ENCODE measurements around the gene PDGFA. TPM values are rescaled to one million over a fixed set of nuclear protein-coding genes. Genes with fewer than 3 reads are reported as not detected.
"Not testable (repeated sequence)": the region's sequence is repeated elsewhere in the genome, so short reads cannot be mapped to it uniquely, and the experiment has no call there.

Gene PDGFA
- total RNA-seq, 3 donors from 2014 or later (not counting 1 experiment from before 2014, with no cell fraction given) = 0.86 to 2.0 (median 1.5) TPM

GRCh38 chr7:552868-553635 is 33.4 kb upstream of the PDGFA start:
- Mint-ChIP-seq H3K4me3 (no peak overlapping the region), H3K27ac (no peak overlapping the region), H3K36me3 (no peaks in the 10 kb centered on the region), H3K4me1 (no peaks in the 10 kb centered on the region), H3K9me3 (no peaks in the 10 kb centered on the region), H3K27me3 (ENCODE audit: low read depth in 2 of 2) (no peaks in the 10 kb centered on the region)
- WGBS (ENCODE audit: insufficient coverage) = 92% methylated on average over 44 of the region's 44 CpGs
- ATAC-seq (no peak), DNase-seq (no peak)
- H3K36me3 ChIP-seq (ENCODE audit: control insufficient read depth, insufficient read depth, low read length) = no peaks in the 10 kb centered on the region
- no peak for TF ChIP-seq CTCF (IDR thresholded peaks at IDR 0.05)
- H3K4me1 ChIP-seq (ENCODE audit: control insufficient read depth, insufficient read depth, low read length) = no peaks in the 10 kb centered on the region
- H3K9me3 ChIP-seq (ENCODE audit: control insufficient read depth, insufficient read depth, low read length) = no peaks in the 10 kb centered on the region
- no peaks in the 10 kb centered on the region for H3K27me3 ChIP-seq (ENCODE audit: control insufficient read depth, insufficient read depth, low read length)
- no peak overlapping the region for H3K4me3 ChIP-seq (ENCODE audit: low read length)
- intact Hi-C loops (cut with micrococcal nuclease) = no loop called here
- no peak overlapping the region for H3K27ac ChIP-seq (ENCODE audit: low read length)

- DNase-seq; H3K27me3 Mint-ChIP-seq (ENCODE audit: low read depth in 2 of 2); H3K27ac Mint-ChIP-seq; H3K4me1 Mint-ChIP-seq; H3K36me3 Mint-ChIP-seq; H3K9me3 ChIP-seq (ENCODE audit: control insufficient read depth, insufficient read depth, low read length); H3K27ac ChIP-seq (ENCODE audit: low read length); H3K27me3 ChIP-seq (ENCODE audit: control insufficient read depth, insufficient read depth, low read length); intact Hi-C loops (cut with micrococcal nuclease); H3K9me3 Mint-ChIP-seq; H3K4me3 ChIP-seq (ENCODE audit: low read length); H3K4me3 Mint-ChIP-seq; ATAC-seq; H3K36me3 ChIP-seq (ENCODE audit: control insufficient read depth, insufficient read depth, low read length); H3K4me1 ChIP-seq (ENCODE audit: control insufficient read depth, insufficient read depth, low read length): not testable (repeated sequence)
- 88% methylated on average over 32 of the region's 32 CpGs for WGBS (ENCODE audit: insufficient coverage)
Observed at GRCh38 chr7:552151-552867, 32.7 kb upstream of the PDGFA start.

- 86% methylated on average over 9 of the region's 9 CpGs for WGBS (ENCODE audit: insufficient coverage)
Observed at GRCh38 chr7:551615-551970, 31.9 kb upstream of the PDGFA start.

GRCh38 chr7:550881-551614 is 31.4 kb upstream of the PDGFA start:
- no peaks in the 10 kb centered on the region for H3K4me1 Mint-ChIP-seq
- TF ChIP-seq CTCF (IDR thresholded peaks at IDR 0.05) = no peak
- H3K27ac Mint-ChIP-seq = no peak overlapping the region
- no peaks in the 10 kb centered on the region for H3K9me3 Mint-ChIP-seq
- Histone ChIP-seq H3K4me1 (ENCODE audit: control insufficient read depth, insufficient read depth, low read length) (no peaks in the 10 kb centered on the region), H3K27ac (ENCODE audit: low read length) (no peak overlapping the region), H3K9me3 (ENCODE audit: control insufficient read depth, insufficient read depth, low read length) (no peaks in the 10 kb centered on the region), H3K4me3 (ENCODE audit: low read length) (no peak overlapping the region), H3K36me3 (ENCODE audit: control insufficient read depth, insufficient read depth, low read length) (no peaks in the 10 kb centered on the region), H3K27me3 (ENCODE audit: control insufficient read depth, insufficient read depth, low read length) (no peaks in the 10 kb centered on the region)
- DNase-seq (no peak), ATAC-seq (no peak)
- 94% methylated on average over 13 of the region's 19 CpGs for WGBS (ENCODE audit: insufficient coverage)
- no peaks in the 10 kb centered on the region for H3K27me3 Mint-ChIP-seq (ENCODE audit: low read depth in 2 of 2)
- H3K36me3 Mint-ChIP-seq = no peaks in the 10 kb centered on the region
- intact Hi-C loops (cut with micrococcal nuclease) = no loop called here
- no peak overlapping the region for H3K4me3 Mint-ChIP-seq

More at GRCh38 chr7:551615-551970, 31.9 kb upstream of the PDGFA start:
- H3K4me3 Mint-ChIP-seq; H3K9me3 Mint-ChIP-seq; H3K4me1 Mint-ChIP-seq; H3K27ac Mint-ChIP-seq; H3K4me1 ChIP-seq (ENCODE audit: control insufficient read depth, insufficient read depth, low read length); H3K36me3 ChIP-seq (ENCODE audit: control insufficient read depth, insufficient read depth, low read length); intact Hi-C loops (cut with micrococcal nuclease); H3K36me3 Mint-ChIP-seq; DNase-seq; H3K4me3 ChIP-seq (ENCODE audit: low read length); ATAC-seq; H3K9me3 ChIP-seq (ENCODE audit: control insufficient read depth, insufficient read depth, low read length); H3K27ac ChIP-seq (ENCODE audit: low read length); H3K27me3 Mint-ChIP-seq (ENCODE audit: low read depth in 2 of 2); H3K27me3 ChIP-seq (ENCODE audit: control insufficient read depth, insufficient read depth, low read length): not testable (repeated sequence)
